ENCODE results near the gene FOXP1. TPM values are rescaled to one million over a fixed set of nuclear protein-coding genes. Genes with fewer than 3 reads are reported as not detected.

The FOXP1 gene
- total RNA-seq, 2 donors from 2014 or later = 101 to 171 TPM

DNA sequence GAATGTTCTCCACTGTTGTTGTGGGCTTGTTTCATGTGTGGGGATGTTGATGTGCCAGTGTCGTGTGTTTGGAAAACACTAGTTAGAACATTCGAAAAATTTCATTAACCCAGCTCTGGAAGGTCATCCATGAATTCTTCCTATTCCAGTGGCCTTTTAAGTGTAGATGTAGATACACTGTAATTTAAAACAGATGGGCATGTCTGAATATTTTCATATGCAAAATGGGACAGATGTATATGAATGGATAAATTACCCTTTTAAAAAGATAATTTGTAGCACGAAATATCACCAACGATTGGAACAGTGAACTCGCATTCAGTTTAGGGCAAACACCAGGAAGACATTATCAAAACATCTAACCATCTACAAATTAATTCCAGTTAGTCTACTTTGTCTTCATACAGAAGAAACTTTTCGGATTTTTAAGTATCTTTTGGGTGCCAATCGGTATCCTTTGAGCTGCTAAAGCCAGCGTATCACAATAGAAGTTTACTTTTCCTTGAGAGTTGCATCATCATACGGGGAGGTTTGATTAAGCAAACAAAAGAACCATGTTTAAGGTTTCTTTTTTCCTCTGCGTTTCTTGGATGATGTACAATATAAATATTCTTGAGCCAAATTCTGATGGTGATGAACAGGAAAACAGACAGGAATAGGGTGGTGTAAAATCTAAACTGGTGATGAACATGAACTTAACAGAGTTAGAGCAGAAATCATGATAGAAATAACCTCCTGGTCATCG lies 528.1 kb downstream of the FOXP1 start:
- Mint-ChIP-seq H3K27me3 (no peaks in the 10 kb centered on the region), H3K9me3 (no peaks in the 10 kb centered on the region), H3K4me1 (peaks cover 78% of the 10 kb centered on the region), H3K36me3 (ENCODE audit: low read depth) (peaks cover 82% of the 10 kb centered on the region), H3K27ac (no peak overlapping the region), H3K4me3 (no peak overlapping the region)
- ATAC-seq (replicated peaks) = no peak

DNA sequence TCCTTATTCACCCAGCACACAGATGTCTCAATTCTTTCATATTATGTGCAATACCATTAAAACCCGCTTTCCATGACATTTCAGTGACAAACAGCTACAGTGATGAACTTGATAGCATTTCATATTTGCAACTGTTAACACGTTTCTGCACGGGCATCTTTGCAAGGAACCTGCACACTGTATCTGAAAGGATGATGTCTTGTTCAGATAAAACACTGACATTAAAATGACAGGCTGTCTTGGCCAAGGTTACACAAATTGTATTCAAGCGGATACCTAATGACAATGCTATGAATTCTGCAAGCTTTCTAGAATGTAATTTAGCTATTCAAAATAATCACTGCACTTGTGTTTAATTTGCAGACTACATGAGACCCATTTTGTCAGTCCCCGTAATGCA lies 529.2 kb downstream of the FOXP1 start:
- Mint-ChIP-seq H3K27me3 (no peaks in the 10 kb centered on the region), H3K27ac (peak overlapping the region; percentile 47), H3K4me1 (peaks cover 86% of the 10 kb centered on the region), H3K36me3 (ENCODE audit: low read depth) (peaks cover 93% of the 10 kb centered on the region), H3K4me3 (no peak overlapping the region), H3K9me3 (no peaks in the 10 kb centered on the region)
- ATAC-seq (replicated peaks) = no peak

DNA sequence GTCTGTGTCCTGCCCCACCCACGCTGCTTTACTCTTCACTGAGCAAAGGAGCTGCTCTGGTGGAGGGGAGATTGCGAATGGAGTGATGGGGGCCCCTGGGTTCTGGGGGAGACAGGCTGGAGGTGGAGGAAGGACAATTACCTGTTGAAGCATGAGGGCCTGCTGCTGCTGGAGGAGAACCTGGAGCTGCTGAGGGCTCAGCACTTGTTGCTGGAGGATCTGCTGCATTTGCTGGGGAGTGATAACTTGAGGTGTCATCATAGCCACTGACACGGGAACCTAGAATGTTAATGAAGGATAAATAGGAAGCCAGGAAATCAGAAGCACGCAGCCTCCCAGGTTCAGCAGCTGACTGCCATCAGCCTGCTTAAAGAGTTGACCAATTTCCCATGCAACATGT lies 530.0 kb downstream of the FOXP1 start:
- H3K4me1 Mint-ChIP-seq = peaks cover 91% of the 10 kb centered on the region
- H3K36me3 Mint-ChIP-seq (ENCODE audit: low read depth) = peaks cover 98% of the 10 kb centered on the region
- no peaks in the 10 kb centered on the region for H3K9me3 Mint-ChIP-seq
- no peak for ATAC-seq (replicated peaks)
- H3K4me3 Mint-ChIP-seq = no peak overlapping the region
- H3K27me3 Mint-ChIP-seq = no peaks in the 10 kb centered on the region
- H3K27ac Mint-ChIP-seq = peak overlapping the region; percentile 47

DNA sequence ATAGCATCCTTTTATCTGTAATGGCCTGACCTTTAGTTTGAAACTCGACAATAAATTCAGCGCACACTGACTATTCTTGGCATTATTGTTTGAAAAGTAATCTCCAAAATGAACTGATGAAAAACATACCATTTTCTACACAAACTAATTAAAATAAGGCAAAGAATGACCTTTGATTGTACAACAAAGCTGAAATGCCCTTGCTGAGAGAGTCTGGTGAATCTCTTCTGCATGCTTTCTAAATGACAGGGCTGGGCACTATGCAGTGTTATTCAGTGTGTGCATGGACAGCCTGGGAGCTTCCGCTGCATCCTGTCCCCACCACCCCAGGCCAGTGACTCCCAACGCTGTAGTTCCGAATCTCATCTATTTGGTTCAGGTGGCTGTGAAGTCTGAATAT lies 530.8 kb downstream of the FOXP1 start:
- H3K27me3 Mint-ChIP-seq = no peaks in the 10 kb centered on the region
- no peaks in the 10 kb centered on the region for H3K9me3 Mint-ChIP-seq
- no peak for ATAC-seq (replicated peaks)
- H3K36me3 Mint-ChIP-seq (ENCODE audit: low read depth) = peaks cover 100% of the 10 kb centered on the region
- H3K4me1 Mint-ChIP-seq = peaks cover 93% of the 10 kb centered on the region
- H3K4me3 Mint-ChIP-seq = no peak overlapping the region
- peak overlapping the region; percentile 47 for H3K27ac Mint-ChIP-seq

DNA sequence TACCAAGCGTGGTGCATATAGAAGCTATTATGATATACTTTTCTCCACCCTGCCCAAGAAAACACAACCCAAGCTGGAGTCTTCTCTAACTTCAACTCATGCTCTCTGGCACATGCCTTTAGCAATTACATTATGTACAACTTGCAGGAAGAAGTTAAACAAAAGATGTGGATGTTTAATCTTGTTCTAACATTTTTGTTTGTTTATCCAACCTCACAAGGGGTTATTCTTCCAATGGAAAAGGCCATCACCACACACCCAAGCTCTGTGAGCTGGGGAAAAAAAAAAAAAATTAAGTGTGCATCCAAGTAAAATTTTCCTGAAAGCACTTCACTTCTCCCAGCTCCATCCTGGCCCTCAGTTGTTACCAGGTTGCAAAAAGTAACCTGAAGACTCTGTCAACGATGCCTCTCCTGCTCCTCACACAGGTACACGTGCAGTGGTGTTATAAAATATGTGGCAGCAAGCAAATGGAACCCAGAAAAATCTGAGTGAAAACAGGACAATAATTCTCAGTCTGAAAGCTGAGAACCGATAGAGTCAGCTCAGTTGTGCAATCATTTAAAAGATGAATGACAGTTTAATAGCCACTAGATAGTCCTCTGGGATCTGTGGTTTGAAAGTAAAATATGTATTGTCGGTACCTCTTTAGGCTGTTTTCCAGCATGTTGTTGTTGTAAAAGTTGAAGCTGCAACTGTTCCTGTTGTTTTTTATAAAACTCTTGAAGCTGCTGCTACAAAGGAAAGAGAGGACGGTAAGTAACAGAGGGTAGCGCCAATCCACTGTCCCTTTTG lies 531.4 kb downstream of the FOXP1 start:
- H3K4me1 Mint-ChIP-seq = peaks cover 95% of the 10 kb centered on the region
- peak overlapping the region; percentile 90 for H3K27ac Mint-ChIP-seq
- peaks cover 100% of the 10 kb centered on the region for H3K36me3 Mint-ChIP-seq (ENCODE audit: low read depth)
- ATAC-seq (replicated peaks) = no peak
- H3K4me3 Mint-ChIP-seq = no peak overlapping the region
- H3K27me3 Mint-ChIP-seq = no peaks in the 10 kb centered on the region
- H3K9me3 Mint-ChIP-seq = no peaks in the 10 kb centered on the region

DNA sequence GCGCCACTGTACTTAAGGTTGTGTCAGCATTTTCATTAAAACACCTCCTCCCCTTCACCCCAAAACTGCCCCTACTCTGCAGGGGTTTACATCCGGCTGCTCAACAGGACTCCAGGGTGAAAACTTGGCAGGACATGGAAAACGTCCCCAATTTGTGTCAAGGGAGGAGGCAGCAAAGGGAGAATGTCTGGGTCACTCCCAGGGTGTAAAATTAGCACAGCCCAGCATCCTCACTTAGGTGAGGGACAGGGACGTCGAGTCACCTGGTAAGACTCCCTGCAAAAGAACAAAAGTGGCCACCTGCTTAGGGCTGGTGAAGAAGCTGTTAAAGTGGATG lies 532.3 kb downstream of the FOXP1 start:
- Mint-ChIP-seq H3K27me3 (no peaks in the 10 kb centered on the region), H3K4me1 (peaks cover 91% of the 10 kb centered on the region), H3K9me3 (no peaks in the 10 kb centered on the region), H3K27ac (peak overlapping the region; percentile 90), H3K36me3 (ENCODE audit: low read depth) (peaks cover 100% of the 10 kb centered on the region), H3K4me3 (no peak overlapping the region)
- no peak for ATAC-seq (replicated peaks)

DNA sequence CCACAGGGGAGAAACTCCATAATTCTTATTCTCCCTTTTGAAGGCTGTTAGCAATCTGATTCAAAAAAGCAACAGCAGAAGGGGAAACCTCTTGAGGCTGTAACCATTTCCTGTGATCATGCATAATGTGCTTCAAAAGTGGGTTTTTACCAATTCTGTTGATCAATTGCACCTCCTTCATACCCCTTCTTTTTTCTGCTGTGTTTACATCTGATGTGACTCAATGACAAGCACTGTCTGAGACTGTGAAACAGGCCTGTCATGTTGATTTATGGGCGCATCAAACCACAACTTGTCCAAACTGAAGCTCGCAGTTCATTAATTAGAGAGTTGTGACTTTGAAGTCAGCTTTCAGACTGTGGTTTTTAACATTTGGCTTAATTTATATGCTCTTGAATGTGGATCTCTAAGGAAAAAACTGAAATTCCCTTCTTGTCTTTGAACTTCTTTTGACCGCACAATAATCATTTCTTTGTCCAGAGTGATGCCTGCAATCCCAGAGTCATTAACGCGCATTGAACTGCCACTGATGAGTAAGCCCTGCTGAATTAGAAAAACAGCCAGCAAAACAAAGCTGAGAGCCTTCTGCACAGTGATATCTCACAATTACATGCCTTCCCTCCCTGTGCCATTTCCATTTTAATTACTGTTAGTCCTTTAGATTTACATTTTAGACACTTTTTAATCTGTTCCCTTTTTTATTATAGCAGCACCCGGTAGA lies 532.8 kb downstream of the FOXP1 start:
- peaks cover 100% of the 10 kb centered on the region for H3K36me3 Mint-ChIP-seq (ENCODE audit: low read depth)

DNA sequence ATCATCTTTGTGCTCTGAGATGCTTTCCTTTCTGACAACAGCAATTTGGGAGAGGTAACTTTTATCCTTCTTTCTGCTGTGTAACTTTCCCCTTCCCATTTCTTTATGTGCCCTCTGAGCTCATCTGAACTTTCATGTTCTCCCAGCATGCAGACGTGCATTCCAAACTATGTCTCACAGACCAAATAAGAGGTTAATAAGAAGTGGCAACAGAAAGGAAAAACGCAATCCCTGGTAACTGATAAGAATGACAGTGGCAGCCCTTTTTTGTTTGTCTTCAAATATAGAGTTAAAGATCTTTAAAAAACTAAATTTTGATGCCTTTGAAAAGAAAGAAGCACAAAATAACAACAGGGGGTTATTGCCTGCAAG lies 533.4 kb downstream of the FOXP1 start:
- H3K4me1 Mint-ChIP-seq = peaks cover 91% of the 10 kb centered on the region
- no peak for ATAC-seq (replicated peaks)
- peak overlapping the region; percentile 90 for H3K27ac Mint-ChIP-seq
- no peak overlapping the region for H3K4me3 Mint-ChIP-seq
- no peaks in the 10 kb centered on the region for H3K27me3 Mint-ChIP-seq
- H3K9me3 Mint-ChIP-seq = no peaks in the 10 kb centered on the region
- peaks cover 100% of the 10 kb centered on the region for H3K36me3 Mint-ChIP-seq (ENCODE audit: low read depth)

More for the DNA sequence above, 532.8 kb downstream of the FOXP1 start:
- Mint-ChIP-seq H3K27ac (peak overlapping the region; percentile 90), H3K4me3 (no peak overlapping the region), H3K9me3 (no peaks in the 10 kb centered on the region), H3K4me1 (peaks cover 91% of the 10 kb centered on the region), H3K27me3 (no peaks in the 10 kb centered on the region)
- peak; percentile 88 for ATAC-seq (replicated peaks)

DNA sequence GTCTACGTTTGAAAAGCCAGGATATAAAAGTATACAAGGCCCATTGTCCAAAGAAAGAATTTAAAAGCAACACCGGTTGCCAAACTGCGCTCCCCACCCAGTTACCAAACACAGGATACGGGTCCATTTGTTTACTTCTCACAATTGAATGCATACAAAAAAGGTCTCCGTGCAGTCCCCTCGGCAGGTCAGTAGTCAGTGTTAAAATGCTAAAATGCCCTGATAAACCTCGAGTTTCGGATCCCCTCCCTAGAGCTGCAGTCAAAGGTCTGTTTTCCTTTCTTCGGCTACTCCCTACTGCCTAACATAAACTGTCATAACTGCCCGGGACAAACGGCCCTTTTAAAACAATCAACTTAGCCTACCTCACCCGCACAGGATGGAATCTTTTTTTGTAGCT lies 534.6 kb downstream of the FOXP1 start:
- Mint-ChIP-seq H3K36me3 (ENCODE audit: low read depth) (peaks cover 100% of the 10 kb centered on the region), H3K4me3 (no peak overlapping the region), H3K27me3 (no peaks in the 10 kb centered on the region), H3K27ac (peak overlapping the region; percentile 90), H3K4me1 (peaks cover 84% of the 10 kb centered on the region), H3K9me3 (no peaks in the 10 kb centered on the region)
- no peak for ATAC-seq (replicated peaks)

DNA sequence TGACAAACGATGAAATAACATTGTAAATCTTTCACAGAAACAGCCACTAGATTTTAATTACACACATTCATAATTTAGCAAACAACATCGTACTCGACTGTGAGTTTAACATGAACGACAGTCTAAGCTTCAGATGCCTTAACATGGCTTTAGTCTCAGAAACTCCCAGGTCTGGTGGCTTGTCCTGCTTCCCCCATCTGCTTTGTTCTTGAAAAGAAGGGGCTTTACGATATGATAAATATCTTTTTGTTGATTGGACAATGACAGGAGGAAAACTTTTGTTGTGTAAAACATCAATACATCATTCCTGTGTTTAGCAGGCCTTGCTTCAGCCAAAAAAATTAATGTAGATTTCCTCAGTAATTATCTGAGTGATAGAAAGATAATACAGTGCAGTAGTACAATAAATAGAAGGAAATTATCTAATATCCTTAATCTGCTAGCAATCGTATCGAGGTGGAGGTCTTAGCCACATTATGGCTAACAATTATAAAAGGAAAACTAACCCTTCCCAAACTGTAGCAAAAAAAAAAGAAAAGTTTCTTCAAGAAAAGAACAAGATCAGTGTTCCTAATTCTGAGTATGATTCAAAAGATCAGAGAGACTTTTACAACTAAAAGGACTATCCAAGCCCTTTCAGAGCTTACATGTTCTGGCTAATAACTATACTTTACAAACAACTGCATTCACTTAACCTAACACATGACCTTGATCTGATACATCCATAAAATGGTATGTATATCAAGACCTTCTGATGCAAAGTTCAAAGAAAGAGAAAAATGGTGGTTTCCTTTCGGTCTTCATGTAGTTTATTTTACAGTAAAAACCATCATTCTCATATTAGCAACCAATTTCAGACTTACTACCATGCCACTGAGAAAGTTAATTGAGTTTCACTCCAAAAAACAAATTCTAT lies 535.7 kb downstream of the FOXP1 start:
- no peaks in the 10 kb centered on the region for H3K27me3 Mint-ChIP-seq
- ATAC-seq (replicated peaks) = peak; percentile 27
- peak overlapping the region; percentile 90 for H3K27ac Mint-ChIP-seq
- H3K36me3 Mint-ChIP-seq (ENCODE audit: low read depth) = peaks cover 100% of the 10 kb centered on the region
- peaks cover 79% of the 10 kb centered on the region for H3K4me1 Mint-ChIP-seq
- H3K9me3 Mint-ChIP-seq = no peaks in the 10 kb centered on the region
- no peak overlapping the region for H3K4me3 Mint-ChIP-seq

DNA sequence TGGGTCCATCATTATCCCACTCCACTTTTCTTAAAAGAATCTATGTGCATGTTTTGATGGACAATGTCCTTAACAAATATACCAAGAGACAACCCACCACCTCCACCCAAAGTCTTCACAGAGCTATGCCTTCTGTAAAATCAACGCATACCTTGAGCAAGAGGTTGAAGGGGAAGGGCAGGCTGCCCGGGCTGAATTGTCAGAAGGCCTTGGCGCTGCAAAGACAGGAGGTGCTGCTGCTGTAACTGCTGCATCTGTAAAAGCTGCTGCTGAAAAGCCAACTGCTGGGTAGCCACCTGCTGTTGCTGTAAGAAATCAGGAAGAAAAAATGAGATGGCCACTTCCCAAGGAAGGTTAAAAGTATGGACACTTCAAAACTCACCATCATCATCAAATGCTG lies 536.7 kb downstream of the FOXP1 start:
- no peak for ATAC-seq (replicated peaks)
- H3K36me3 Mint-ChIP-seq (ENCODE audit: low read depth) = peaks cover 100% of the 10 kb centered on the region
- H3K4me3 Mint-ChIP-seq = no peak overlapping the region
- no peaks in the 10 kb centered on the region for H3K27me3 Mint-ChIP-seq
- no peaks in the 10 kb centered on the region for H3K9me3 Mint-ChIP-seq
- peaks cover 76% of the 10 kb centered on the region for H3K4me1 Mint-ChIP-seq
- peak overlapping the region; percentile 90 for H3K27ac Mint-ChIP-seq

DNA sequence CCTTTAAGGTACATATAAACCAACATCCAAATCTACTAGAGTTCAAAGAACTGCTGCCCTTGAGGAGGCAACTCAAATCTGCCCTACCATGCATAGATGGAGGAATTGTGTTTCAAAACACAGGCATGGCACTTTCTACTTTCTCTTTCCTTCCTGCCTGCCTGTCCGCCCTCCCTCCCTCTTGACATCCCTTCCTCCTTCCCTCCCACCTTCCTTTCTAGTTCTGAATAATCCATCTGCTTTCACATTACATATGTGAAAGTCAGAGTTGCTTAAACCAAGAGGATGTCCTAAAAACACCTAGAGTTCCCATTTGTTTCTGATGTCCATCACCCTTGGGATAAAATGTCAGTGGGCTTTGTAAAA lies 537.6 kb downstream of the FOXP1 start:
- H3K4me3 Mint-ChIP-seq = no peak overlapping the region
- peaks cover 100% of the 10 kb centered on the region for H3K36me3 Mint-ChIP-seq (ENCODE audit: low read depth)
- peak; percentile 31 for ATAC-seq (replicated peaks)
- peaks cover 75% of the 10 kb centered on the region for H3K4me1 Mint-ChIP-seq
- no peaks in the 10 kb centered on the region for H3K27me3 Mint-ChIP-seq
- no peaks in the 10 kb centered on the region for H3K9me3 Mint-ChIP-seq
- H3K27ac Mint-ChIP-seq = peak overlapping the region; percentile 90

DNA sequence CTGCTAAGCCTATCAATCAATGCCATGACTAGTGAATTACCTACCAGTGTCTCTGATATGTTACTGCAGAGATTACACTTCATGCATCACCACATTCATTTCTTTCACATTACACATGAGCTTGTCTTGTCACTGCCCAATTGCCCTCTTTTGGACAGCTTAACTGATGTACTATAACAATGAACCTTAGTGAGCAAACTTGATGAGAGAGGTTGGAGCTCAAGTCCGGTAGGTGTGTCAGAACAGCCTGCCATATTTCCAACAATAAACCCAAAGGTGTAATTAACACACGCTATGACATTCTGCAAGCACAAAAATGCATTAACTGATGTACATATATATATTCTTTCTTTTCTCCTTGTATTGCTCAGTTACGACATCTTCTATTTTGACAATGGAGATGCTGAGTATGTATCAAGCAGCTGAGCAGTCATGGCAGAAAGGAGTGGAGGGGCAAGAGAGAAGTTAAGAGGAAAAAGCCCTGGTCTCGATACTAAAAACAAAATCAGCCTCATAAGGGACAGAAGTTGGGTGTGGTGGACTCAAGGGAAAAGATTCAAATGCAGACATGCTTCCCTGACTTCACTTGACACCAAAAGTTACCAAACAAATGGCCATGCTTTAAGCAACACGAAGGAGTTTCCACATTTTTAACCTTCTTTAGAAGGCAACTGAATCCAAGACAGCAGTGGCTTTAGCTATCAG lies 538.2 kb downstream of the FOXP1 start:
- Mint-ChIP-seq H3K4me1 (peaks cover 76% of the 10 kb centered on the region), H3K4me3 (no peak overlapping the region), H3K27ac (peak overlapping the region; percentile 90)

More for the DNA sequence above, 538.2 kb downstream of the FOXP1 start:
- peaks cover 100% of the 10 kb centered on the region for H3K36me3 Mint-ChIP-seq (ENCODE audit: low read depth)
- no peaks in the 10 kb centered on the region for H3K27me3 Mint-ChIP-seq
- ATAC-seq (replicated peaks) = no peak
- no peaks in the 10 kb centered on the region for H3K9me3 Mint-ChIP-seq

Data from activated T-helper 17 cell treated with anti-CD3 and anti-CD28 coated beads, Interleukin-2, amount 50 U/mL, for 72 hours (primary cell).